Activated CD4-positive, alpha-beta T cell treated with anti-CD3 and anti-CD28 coated beads, Interleukin-2, Interleukin-4, amounts not matched to agents 100 ng/mL and 50 ng/mL, durations not matched to agents 16 hours and 8 hours (primary cell): ENCODE measurements around the gene CSNK2B.
A peak's percentile ranks its signal among the peaks of the same experiment; 100 is the strongest.

Source experiments
- DNase-seq: peaks from one replicate; pipeline ENCODE4 v3.0.0-alpha.2; 2020; ENCODE audit warnings: low spot score

Gene CSNK2B

DNA sequence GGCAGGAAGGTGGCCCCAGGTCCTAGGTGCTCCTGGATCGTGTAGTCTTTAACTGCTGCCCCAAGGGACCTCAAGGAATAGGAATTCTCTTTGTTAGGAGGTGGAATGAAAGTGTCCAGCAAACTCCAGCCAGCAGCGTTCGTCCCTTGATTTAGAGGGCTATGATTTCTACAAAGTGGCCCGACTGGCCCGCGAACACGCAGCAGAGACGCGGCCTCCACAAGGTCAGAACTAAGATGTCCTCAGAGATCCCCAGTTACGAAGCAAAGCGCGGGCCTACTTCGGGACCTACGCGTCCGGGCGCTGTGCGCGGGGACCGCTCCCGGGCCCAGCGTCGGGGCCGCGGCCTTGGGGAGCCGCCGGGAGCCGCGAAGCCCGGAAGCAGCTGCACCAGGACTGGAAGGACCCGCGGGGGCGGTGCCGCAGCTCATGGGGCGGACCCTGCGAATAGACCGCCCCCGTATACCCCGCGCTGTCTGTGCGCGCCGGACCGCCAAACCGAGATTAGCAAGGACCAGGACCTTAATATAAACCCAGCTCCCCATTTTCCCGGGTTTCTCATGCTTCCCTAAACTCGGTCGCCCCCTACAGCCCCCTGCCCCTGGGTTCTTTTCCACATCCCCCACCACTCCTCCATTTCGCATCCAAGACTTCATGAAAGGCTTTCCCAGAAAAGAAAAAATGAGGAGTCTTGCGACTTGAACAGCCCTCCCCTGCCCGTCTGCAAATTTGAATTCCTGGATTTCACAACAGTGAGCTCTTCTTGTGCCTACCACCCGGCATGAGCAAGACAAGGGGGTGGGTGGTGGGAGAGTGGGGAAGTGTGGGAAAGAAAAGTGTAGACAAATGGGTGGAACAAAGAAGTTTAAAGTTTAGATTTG lies 5.3 kb upstream of the CSNK2B start, which contains the start of gene C6orf47:
TSS of gene C6orf47 (minus strand) at position 398 of the 881 bp plus-strand sequence. CDS start 831 bp downstream, outside the sequence.
- peak; percentile 83 for DNase-seq

- no peak for DNase-seq
These were observed 4.4 kb upstream of the CSNK2B start for GRCh38 chr6:31661262-31662123.

DNA sequence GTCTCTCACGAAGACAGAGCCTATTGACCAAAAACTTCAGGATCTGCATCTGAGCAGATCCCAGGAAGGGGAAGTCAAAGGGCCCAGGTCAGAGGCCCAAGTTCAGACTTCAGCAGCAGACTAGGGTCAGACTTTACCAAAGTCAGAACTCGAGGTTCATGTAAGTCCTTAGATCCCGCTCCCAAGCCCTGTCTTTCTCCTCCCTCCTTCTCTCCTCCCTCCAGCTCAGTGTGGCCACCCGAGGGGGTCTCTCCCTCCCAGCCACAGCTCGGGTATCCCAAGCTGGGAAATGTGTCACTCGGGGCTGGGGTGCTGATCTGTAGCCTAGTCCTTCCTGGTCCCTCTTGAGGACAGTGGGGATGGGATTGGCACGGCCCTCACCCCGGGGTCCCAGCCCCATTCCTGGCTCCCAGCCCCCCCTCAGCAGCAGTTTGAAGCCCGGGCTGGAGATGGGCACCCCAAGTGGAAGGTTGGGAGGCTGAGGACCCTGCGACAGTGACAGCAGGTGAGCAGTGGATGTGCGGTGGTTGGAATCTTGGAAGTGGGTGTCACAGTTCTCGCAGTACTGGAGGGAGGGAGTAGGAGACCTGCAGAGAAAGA lies 3.7 kb upstream of the CSNK2B start:
- no peak for DNase-seq

DNA sequence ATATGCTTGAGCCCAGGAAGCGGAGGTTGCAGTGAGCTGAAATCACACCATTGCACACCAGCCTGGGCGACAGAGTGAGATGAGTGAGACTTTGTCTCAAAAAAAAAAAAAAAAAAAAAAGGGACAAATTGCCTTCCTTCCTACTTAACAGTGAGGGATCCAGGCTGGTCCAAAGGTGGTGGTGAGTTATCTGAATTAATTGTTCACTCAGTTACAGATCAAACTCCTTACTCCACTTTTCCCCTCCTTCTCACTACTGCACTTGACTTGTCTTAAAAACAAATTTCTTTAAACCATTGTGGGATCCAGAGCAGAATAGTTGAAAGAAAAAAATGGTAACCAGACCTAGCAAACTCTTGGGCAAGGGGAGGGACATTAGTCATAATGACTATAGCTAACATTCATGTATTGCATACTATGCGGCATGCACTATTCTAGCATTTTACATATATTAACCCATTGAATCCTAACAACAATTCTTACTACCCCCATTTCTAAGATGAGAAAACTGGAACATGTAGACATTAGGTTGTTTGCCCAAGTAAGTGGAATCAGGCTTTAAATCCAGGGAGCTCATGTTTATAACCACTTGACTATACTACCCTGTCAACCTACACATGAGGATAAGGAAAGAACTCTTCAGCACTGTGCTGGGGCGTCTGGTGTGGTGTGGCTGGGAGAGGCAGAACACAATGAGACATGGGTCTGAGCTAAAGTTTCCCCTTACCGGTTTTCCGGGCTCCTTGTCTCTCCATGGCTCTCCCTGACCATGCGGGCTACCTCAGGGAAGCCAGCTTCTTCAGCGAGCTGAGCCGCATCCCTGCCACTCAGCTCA lies 2.5 kb upstream of the CSNK2B start:
- no peak for DNase-seq

DNA sequence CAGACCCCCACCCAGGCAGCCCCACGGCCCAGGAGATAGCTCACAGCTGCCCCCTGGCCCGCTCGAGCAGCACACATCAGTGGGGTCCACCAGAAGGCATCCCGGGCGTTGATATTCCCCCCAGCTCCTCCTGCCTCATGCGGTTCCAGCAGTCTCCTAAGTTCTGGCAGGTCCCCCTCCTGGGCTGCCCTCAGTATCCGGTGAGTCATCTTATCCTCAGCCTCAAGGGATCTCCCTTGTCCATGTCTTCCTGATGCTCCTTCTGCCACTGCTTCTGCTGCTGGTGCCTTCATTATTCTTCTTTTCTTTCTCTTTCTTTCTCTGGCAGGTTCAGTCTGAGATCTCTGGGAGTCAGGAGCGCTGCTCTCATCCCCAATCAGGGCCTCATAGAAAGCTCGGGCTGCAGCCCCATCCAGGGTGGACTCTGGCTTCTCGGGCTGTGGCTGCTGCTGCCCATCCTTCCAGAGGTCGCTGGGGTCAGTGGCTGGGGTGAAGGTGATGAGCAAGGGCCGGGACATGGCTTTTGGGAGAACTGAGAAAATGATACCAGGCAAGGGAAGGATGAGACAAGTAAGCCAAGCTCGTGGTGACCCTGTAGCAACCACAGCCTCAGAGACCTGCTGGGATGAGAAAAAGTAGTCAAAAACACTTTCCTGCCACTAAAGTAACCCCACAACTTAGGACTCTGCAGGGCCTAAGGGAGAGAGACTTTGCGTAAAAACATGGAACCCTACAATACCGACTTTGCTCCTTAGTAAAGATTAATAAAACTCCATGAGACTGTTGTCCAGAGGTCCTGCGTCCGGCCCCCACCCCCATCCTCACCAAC lies 1.7 kb upstream of the CSNK2B start:
- no peak for DNase-seq

DNA sequence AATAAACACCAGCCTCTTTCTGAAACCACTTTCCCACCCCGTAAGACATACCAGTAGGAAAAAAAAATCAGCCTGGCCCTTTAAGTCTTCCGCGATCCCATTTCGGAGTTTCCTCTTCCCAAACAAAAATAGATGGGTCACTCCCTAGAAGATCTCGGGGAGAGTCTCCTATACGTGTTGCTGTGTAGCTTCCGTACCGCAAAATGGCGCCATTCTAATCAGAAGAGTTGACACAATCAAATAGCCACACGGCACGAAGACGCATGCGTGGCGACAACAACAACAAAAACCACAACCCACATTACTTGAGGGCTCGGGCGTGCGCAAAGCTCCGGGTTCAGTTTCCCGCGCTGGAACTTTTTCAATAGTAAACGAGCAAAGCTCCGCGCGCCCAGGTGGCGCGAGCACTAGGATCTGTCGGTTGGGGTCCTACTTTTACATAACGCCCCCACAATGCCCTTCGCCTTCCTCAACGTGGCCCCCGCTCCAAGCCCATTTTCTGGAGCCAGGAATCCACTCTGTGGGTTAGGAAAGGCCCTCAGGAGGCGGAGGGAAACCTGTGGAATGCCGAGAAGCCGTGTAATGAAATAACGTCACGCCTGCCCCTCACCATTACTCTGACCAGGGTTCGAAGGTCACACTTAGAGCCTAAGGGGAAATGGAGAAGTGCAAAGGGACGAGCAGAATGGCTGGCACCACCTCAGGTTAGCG lies 935 bp upstream of the CSNK2B start, which contains the start of gene GPANK1:
TSS of gene GPANK1 (minus strand) at position 208 of the 711 bp plus-strand sequence. CDS start 519 bp downstream, outside the sequence.
- DNase-seq: peak; percentile 94

GRCh38 chr6:31666337-31666965 lies 571 bp downstream of the CSNK2B start:
- no peak for DNase-seq

DNA sequence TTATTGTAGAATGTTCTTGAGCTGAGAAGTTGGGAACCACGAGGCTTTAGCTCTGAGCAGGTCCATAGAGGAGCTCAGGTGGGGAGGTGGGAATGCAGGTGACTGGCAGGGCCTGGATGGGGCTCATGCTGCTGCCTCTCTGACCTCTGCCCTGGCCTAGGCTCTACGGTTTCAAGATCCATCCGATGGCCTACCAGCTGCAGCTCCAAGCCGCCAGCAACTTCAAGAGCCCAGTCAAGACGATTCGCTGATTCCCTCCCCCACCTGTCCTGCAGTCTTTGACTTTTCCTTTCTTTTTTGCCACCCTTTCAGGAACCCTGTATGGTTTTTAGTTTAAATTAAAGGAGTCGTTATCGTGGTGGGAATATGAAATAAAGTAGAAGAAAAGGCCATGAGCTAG lies 3.8 kb downstream of the CSNK2B start, which contains the start of gene LY6G5B:
TSS of gene LY6G5B (plus strand) at position 301 of the 400 bp plus-strand sequence. CDS start 975 bp downstream, outside the sequence.
- DNase-seq: no peak

- DNase-seq: no peak
These were observed 10.5 kb downstream of the CSNK2B start for GRCh38 chr6:31676322-31676903.

DNA sequence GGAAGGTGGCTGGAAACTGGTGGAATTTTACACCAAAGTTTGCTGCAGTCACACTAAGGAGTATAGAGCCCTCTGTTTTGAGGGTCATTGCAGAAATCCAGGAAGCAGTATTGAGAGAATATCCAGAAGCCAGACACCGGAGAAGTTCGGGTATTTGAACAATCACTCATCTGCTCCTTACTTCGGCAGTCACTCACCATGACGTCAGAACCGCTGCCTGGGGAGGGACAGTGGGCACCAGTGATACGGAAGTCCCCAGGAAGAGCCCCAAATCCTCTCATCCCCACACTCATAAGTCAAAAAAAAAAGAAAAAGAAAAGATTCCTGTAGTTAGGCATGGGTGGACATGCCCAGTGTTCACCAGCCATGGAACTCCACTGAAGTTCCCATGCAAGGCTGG lies 11.0 kb downstream of the CSNK2B start:
- DNase-seq: no peak

DNA sequence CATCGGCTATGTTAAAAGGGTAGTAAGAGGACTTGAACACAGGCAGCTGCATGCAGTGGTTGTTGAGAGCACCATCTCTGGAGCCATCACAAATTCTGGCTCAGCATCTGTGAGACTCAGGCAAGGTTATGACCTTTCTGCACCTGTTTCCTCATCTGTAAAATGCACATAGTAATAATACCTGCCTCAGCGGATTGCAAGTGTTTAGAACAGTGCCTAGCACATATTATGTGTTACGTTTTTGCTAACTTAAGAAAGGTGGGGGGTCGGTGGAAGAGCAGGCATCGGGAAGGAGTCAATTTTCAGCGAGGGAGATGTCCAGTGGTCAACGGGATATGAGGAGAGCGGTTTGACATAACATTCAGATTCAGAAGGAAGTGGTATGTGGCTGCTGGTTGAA lies 12.1 kb downstream of the CSNK2B start:
- DNase-seq: no peak

DNA sequence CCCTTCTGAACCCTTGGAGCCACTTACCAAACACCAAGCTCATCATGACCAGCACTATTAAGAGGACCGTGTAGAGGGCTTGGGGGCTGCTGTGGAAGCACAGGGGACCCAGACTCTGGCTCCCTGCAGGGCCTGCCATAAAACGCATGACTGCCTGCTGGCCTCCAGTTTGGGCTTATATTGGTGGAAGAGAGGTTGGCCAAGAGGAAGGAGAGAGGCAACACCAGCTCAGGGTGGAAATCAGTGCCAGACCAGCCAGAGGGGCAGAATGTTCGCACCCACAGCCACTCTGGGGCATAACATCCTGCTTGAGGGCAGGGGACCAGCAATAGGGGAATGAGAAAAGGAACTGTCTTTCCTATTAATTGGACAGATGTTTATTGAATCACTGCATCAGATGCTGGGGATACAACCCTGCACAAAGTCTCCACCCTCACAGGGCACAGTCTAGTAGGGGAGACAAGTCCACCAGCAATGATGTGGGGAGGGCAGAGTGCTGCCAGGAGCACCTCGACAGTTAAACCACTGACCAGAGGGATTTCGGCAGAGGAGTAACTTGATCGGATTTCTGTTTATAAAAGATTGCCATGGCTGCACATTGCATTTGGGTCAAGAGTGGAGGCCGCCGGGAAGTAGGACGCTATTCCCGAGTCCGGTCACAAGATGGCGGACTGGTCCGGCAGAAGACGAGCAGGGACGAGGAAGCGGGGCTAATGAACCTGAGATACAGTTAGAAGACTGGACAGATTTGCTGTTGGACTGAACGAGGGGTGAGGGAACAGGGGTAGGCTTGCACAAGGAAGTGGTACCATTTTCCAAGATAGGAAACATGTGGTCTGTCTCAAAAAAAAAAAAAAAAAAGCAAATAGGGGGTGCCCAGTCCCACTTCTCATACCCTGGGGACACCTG lies 14.6 kb downstream of the CSNK2B start, which contains the start of gene LY6G5C:
TSS of gene LY6G5C (minus strand) at position 842 of the 909 bp plus-strand sequence. CDS start at position 148, 694 bp downstream.
- DNase-seq: peak; percentile 78

- DNase-seq: no peak
These were observed 15.3 kb downstream of the CSNK2B start for GRCh38 chr6:31681135-31681671.

DNA sequence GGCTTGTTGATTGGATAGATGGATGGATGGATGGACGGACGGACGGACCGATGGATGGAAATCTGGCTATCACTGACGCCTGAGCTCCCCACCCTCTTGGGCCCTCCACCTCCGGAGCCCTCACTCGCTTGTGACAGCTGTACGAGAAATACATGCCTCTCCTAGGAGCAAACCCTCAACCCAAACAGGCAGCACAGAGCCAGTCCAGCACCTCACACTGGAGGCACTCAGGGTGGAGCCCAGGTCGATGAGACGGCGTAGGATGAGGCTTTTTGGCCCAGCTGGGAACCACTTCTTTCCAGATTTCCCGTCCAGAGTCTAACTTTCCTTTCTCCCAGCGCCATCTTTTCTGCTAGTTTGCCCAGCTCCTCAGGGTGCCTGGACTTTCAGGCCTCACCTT lies 17.7 kb downstream of the CSNK2B start:
- DNase-seq: no peak

- no peak for DNase-seq
These were observed 20.6 kb downstream of the CSNK2B start for GRCh38 chr6:31686483-31686882.

- no peak for DNase-seq
These were observed 21.4 kb downstream of the CSNK2B start for GRCh38 chr6:31687321-31687720.
